GM23338 (cell line): Measurements from ENCODE around the gene ITGAL. TPM values are rescaled to one million over a fixed set of nuclear protein-coding genes. Genes with fewer than 3 reads are reported as not detected.

Source experiments
- ATAC-seq: fragments of 200-7000 bp; cut with Tn5 transposase; 3 replicates; pipeline ENCODE4 v1.9.1; 2020
- DNase-seq: peaks from one replicate; pipeline ENCODE4 v3.0.0-alpha.2; 2015; ENCODE audit warnings: low spot score
- H2AFZ ChIP-seq: fragments of 200-600 bp; sonication (generic); 2 replicates; pipeline ENCODE4 v1.8.0; 2016; ENCODE audit warnings: antibody characterized with exemption, mild to moderate bottlenecking, moderate library complexity
- H3F3A ChIP-seq: fragments of 200-600 bp; sonication (generic); replicated peaks from 2 replicates; pipeline ENCODE4 v1.8.0; 2017; ENCODE audit warnings: antibody characterized with exemption, mixed run types, low read depth
- H3K27ac ChIP-seq: fragments of 200-600 bp; sonication (generic); 2 replicates; pipeline ENCODE4 v1.6.1; 2016; ENCODE audit warnings: low read depth
- H3K27me3 ChIP-seq: fragments of 200-600 bp; sonication (generic); 2 replicates; pipeline ENCODE4 v1.8.0; 2016; ENCODE audit warnings: mild to moderate bottlenecking, mixed run types, moderate library complexity; ENCODE audit not compliant: insufficient read depth
- H3K36me3 ChIP-seq: fragments of 200-600 bp; sonication (generic); 2 replicates; pipeline ENCODE4 v1.8.0; 2016; ENCODE audit warnings: mild to moderate bottlenecking; ENCODE audit not compliant: insufficient read depth
- H3K4me1 ChIP-seq: fragments of 200-600 bp; sonication (generic); 2 replicates; pipeline ENCODE4 v1.8.0; 2016; ENCODE audit warnings: mild to moderate bottlenecking, moderate library complexity; ENCODE audit not compliant: insufficient read depth
- H3K4me2 ChIP-seq: fragments of 200-600 bp; sonication (generic); 2 replicates; pipeline ENCODE4 v1.7.1; 2017; ENCODE audit warnings: mixed run types
- H3K4me3 ChIP-seq: fragments of 200-600 bp; sonication (generic); 2 replicates; pipeline ENCODE4 v1.6.1; 2016; ENCODE audit warnings: mixed run types
- H3K79me2 ChIP-seq: fragments of 200-600 bp; sonication (generic); replicated peaks from 2 replicates; pipeline ENCODE4 v1.8.0; 2017; ENCODE audit warnings: mild to moderate bottlenecking; ENCODE audit not compliant: insufficient read depth
- H3K9me2 ChIP-seq: fragments of 200-600 bp; sonication (generic); 2 replicates; pipeline ENCODE4 v1.8.0; 2017; ENCODE audit not compliant: insufficient read depth
- H4K20me1 ChIP-seq: fragments of 200-600 bp; sonication (generic); replicated peaks from 2 replicates; pipeline ENCODE4 v1.8.0; 2017; ENCODE audit warnings: mild to moderate bottlenecking; ENCODE audit not compliant: insufficient read depth
- H3K27ac Mint-ChIP-seq: 2 replicates; pipeline ENCODE4 v1.8.0; 2020; ENCODE audit warnings: inconsistent platforms, mild to moderate bottlenecking, moderate library complexity, mixed read lengths
- H3K27me3 Mint-ChIP-seq: 3 replicates; pipeline ENCODE4 v1.8.0; 2022; ENCODE audit warnings: low read depth, mild to moderate bottlenecking, moderate library complexity, mixed read lengths, inconsistent platforms; ENCODE audit not compliant: insufficient read depth, poor library complexity
- H3K36me3 Mint-ChIP-seq: 3 replicates; pipeline ENCODE4 v1.8.0; 2021; ENCODE audit warnings: low read depth, mild to moderate bottlenecking, inconsistent platforms, moderate library complexity, mixed read lengths
- H3K4me1 Mint-ChIP-seq: 3 replicates; pipeline ENCODE4 v1.8.0; 2020; ENCODE audit warnings: mild to moderate bottlenecking, inconsistent platforms, mixed read lengths
- H3K4me3 Mint-ChIP-seq: 3 replicates; pipeline ENCODE4 v1.8.0; 2021; ENCODE audit warnings: moderate library complexity, mild to moderate bottlenecking, inconsistent platforms, mixed read lengths
- H3K9me3 Mint-ChIP-seq: 3 replicates; pipeline ENCODE4 v1.8.0; 2020; ENCODE audit warnings: moderate library complexity, mild to moderate bottlenecking, inconsistent platforms, mixed read lengths
- CTCF ChIP-seq, 2 experiments: fragments of 200-600 bp in 1 of 2; sonication (generic) in 1 of 2; conservative IDR thresholded peaks; 2 replicates each; pipeline versions ENCODE4 v1.5.1 to v1.6.1; 2016 to 2017; ENCODE audit warnings: antibody characterized with exemption in 2 of 2, low read depth in 2 of 2, mild to moderate bottlenecking in 2 of 2, moderate library complexity in 1 of 2
- ETS1 ChIP-seq: IDR thresholded peaks from 2 replicates; pipeline ENCODE4 v1.6.1; 2016; ENCODE audit warnings: antibody characterized with exemption
- EZH2phosphoT487 ChIP-seq: fragments of 200-600 bp; sonication (generic); IDR thresholded peaks from one replicate; pipeline ENCODE4 v1.8.1; 2018; ENCODE audit warnings: antibody characterized with exemption; ENCODE audit not compliant: unreplicated experiment
- POLR2AphosphoS5 ChIP-seq: IDR thresholded peaks from 2 replicates; pipeline ENCODE4 v1.6.1; 2016; ENCODE audit warnings: antibody characterized with exemption, low read depth
- STAT1 ChIP-seq: IDR thresholded peaks from one replicate; pipeline ENCODE4 v1.6.1; 2016; ENCODE audit warnings: antibody characterized with exemption; ENCODE audit not compliant: unreplicated experiment
- ZNF331 ChIP-seq: fragments of 250-450 bp; sonication (Bioruptor Pico); IDR thresholded peaks from 2 replicates; pipeline ENCODE4 v1.5.0; 2020; ENCODE audit warnings: low read depth, mild to moderate bottlenecking, moderate library complexity
- polyA plus RNA-seq: library from polyadenylated mRNA; unstranded; fragments of >200 nt; fragmentation: Nextera tagmentation; extraction: Ambion mirVana; gene quantifications from 2 replicates; pipeline ENCODE4 v1.2.1, GENCODE V29; 2016
- total RNA-seq: library from RNA; depleted of rRNA; stranded (reverse); fragments of >200 nt; shearing (Covaris generic); gene quantifications from 2 replicates; pipeline ENCODE4 v1.2.3, GENCODE V29; 2014

ITGAL gene
- total and polyA plus RNA-seq, 2 experiments from 2014 or later: 0.05 to 0.07 TPM

GRCh38 chr16:30456302-30456701 is 16.2 kb upstream of the ITGAL start:
- Mint-ChIP-seq H3K36me3 (no peaks in the 10 kb centered on the region), H3K9me3 (no peaks in the 10 kb centered on the region; the same call in 2 of the 3 replicates), H3K27me3 (peaks cover 13% of the 10 kb centered on the region), H3K4me3 (no peak overlapping the region; the same call in 2 of the 3 replicates), H3K27ac (no peak overlapping the region), H3K4me1 (0 out of 3 replicates have a peak, but pooled peaks cover 5% of the 10 kb centered on the region)
- H3K4me3 ChIP-seq: no peak overlapping the region
- no peak overlapping the region for H3K4me2 ChIP-seq
- H3K9me2 ChIP-seq: no peaks in the 10 kb centered on the region
- no peak overlapping the region for H3K27ac ChIP-seq
- H3K36me3 ChIP-seq: no peaks in the 10 kb centered on the region
- TF ChIP-seq POLR2AphosphoS5 (no peak), ETS1 (no peak), CTCF (conservative IDR thresholded peaks at IDR 0.05; ENCODE audit: low read depth in 2 of 2) (no peak), EZH2phosphoT487 (no peak), ZNF331 (no peak)
- no peak overlapping the region for H2AFZ ChIP-seq
- no peak for ATAC-seq
- no peaks in the 10 kb centered on the region for H3K79me2 ChIP-seq
- H3K27me3 ChIP-seq: no peaks in the 10 kb centered on the region
- H4K20me1 ChIP-seq: no peaks in the 10 kb centered on the region
- no peak for DNase-seq
- no peaks in the 10 kb centered on the region for H3F3A ChIP-seq
- H3K4me1 ChIP-seq: no peaks in the 10 kb centered on the region

- no peak for TF ChIP-seq STAT1
- TF ChIP-seq POLR2AphosphoS5: no peak
- Mint-ChIP-seq H3K4me1 (0 out of 3 replicates have a peak, but pooled peaks cover 5% of the 10 kb centered on the region), H3K36me3 (no peaks in the 10 kb centered on the region)
Observed at GRCh38 chr16:30457256-30457655, 15.3 kb upstream of the ITGAL start.

More at GRCh38 chr16:30457256-30457655, 15.3 kb upstream of the ITGAL start:
- Histone ChIP-seq H4K20me1 (no peaks in the 10 kb centered on the region), H3K79me2 (no peaks in the 10 kb centered on the region), H3K27me3 (no peaks in the 10 kb centered on the region), H3K4me3 (no peak overlapping the region), H3F3A (no peaks in the 10 kb centered on the region), H3K4me2 (no peak overlapping the region), H2AFZ (no peak overlapping the region), H3K9me2 (no peaks in the 10 kb centered on the region), H3K27ac (no peak overlapping the region), H3K4me1 (no peaks in the 10 kb centered on the region), H3K36me3 (no peaks in the 10 kb centered on the region)
- H3K27ac Mint-ChIP-seq: no peak overlapping the region
- no peaks in the 10 kb centered on the region; the same call in 2 of the 3 replicates for H3K9me3 Mint-ChIP-seq
- ATAC-seq (no peak), DNase-seq (no peak)
- H3K4me3 Mint-ChIP-seq: no peak overlapping the region
- peaks cover 13% of the 10 kb centered on the region for H3K27me3 Mint-ChIP-seq
